Effector memory CD8-positive, alpha-beta T cell (primary cell): ENCODE data around the gene CLEC20A.

Experiments used
- ATAC-seq: fragments of 150-1000 bp; cut with Tn5 transposase; replicated peaks from 2 replicates; pipeline ENCODE4 v1.10.0; 2021; ENCODE audit warnings: mild to moderate bottlenecking, moderate library complexity
- DNase-seq, 3 experiments: peaks; one replicate each; pipeline ENCODE4 v3.0.0; 2021
- H3K27ac Mint-ChIP-seq, 2 donors: one replicate each; pipeline ENCODE4 v1.8.0; 2022; ENCODE audit warnings: mild to moderate bottlenecking in 2 of 2, mixed read lengths in 2 of 2, moderate library complexity in 2 of 2
- H3K27me3 Mint-ChIP-seq, 2 donors: one replicate each; pipeline ENCODE4 v1.8.0; 2022; ENCODE audit warnings: mixed read lengths in 2 of 2
- H3K36me3 Mint-ChIP-seq: one replicate; pipeline ENCODE4 v1.8.0; 2022; ENCODE audit warnings: mild to moderate bottlenecking, moderate library complexity, mixed read lengths; ENCODE audit not compliant: insufficient read depth
- H3K4me1 Mint-ChIP-seq, 2 donors: one replicate each; pipeline ENCODE4 v1.8.0; 2022; ENCODE audit warnings: low read depth in 2 of 2, mixed read lengths in 2 of 2
- H3K4me3 Mint-ChIP-seq, 2 donors: one replicate each; pipeline ENCODE4 v1.8.0; 2022; ENCODE audit warnings: mild to moderate bottlenecking in 2 of 2, mixed read lengths in 2 of 2, moderate library complexity in 2 of 2
- H3K9me3 Mint-ChIP-seq, 2 donors: one replicate each; pipeline ENCODE4 v1.8.0; 2022; ENCODE audit warnings: mixed read lengths in 2 of 2

The CLEC20A gene

GRCh38 chr1:178489399-178489798 lies 7.4 kb downstream of the CLEC20A start:
- Mint-ChIP-seq H3K4me1 (no peaks in the 10 kb centered on the region), H3K27me3 (peaks cover 15 to 31% of the 10 kb centered on the region in 2 donors), H3K4me3 (no peak overlapping the region), H3K9me3 (no peaks in the 10 kb centered on the region), H3K27ac (no peak overlapping the region), H3K36me3 (peaks cover 3% of the 10 kb centered on the region)
- no peak for DNase-seq
- no peak for ATAC-seq

GRCh38 chr1:178488393-178488792 lies 8.4 kb downstream of the CLEC20A start:
- no peak for ATAC-seq
- H3K9me3 Mint-ChIP-seq = no peaks in the 10 kb centered on the region
- no peak overlapping the region for H3K27ac Mint-ChIP-seq
- DNase-seq = no peak
- H3K27me3 Mint-ChIP-seq = peaks cover 15 to 31% of the 10 kb centered on the region in 2 donors
- no peaks in the 10 kb centered on the region for H3K4me1 Mint-ChIP-seq
- H3K4me3 Mint-ChIP-seq = no peak overlapping the region
- peaks cover 3% of the 10 kb centered on the region for H3K36me3 Mint-ChIP-seq

GRCh38 chr1:178487070-178487615 lies 9.6 kb downstream of the CLEC20A start:
- Mint-ChIP-seq H3K27me3 (peaks cover 15 to 31% of the 10 kb centered on the region in 2 donors), H3K36me3 (no peaks in the 10 kb centered on the region), H3K27ac (no peak overlapping the region), H3K9me3 (no peaks in the 10 kb centered on the region), H3K4me3 (no peak overlapping the region), H3K4me1 (no peaks in the 10 kb centered on the region)
- DNase-seq (no peak), ATAC-seq (no peak)

- Mint-ChIP-seq H3K36me3 (no peaks in the 10 kb centered on the region), H3K4me3 (no peak overlapping the region), H3K27ac (no peak overlapping the region), H3K9me3 (no peaks in the 10 kb centered on the region), H3K27me3 (peaks cover 15 to 31% of the 10 kb centered on the region in 2 donors), H3K4me1 (no peaks in the 10 kb centered on the region)
- DNase-seq (no peak), ATAC-seq (no peak)
These were observed 10.4 kb downstream of the CLEC20A start for GRCh38 chr1:178486100-178487069.

- Mint-ChIP-seq H3K4me3 (no peak overlapping the region), H3K36me3 (no peaks in the 10 kb centered on the region), H3K9me3 (no peaks in the 10 kb centered on the region), H3K27me3 (peaks cover 15 to 31% of the 10 kb centered on the region in 2 donors), H3K27ac (no peak overlapping the region), H3K4me1 (no peaks in the 10 kb centered on the region)
- ATAC-seq (no peak), DNase-seq (no peak)
These were observed 11.2 kb downstream of the CLEC20A start for GRCh38 chr1:178485541-178485981.

GRCh38 chr1:178484698-178485225 lies 12.0 kb downstream of the CLEC20A start:
- Mint-ChIP-seq H3K4me3 (no peak overlapping the region), H3K27me3 (peaks cover 15 to 31% of the 10 kb centered on the region in 2 donors), H3K36me3 (no peaks in the 10 kb centered on the region), H3K27ac (no peak overlapping the region), H3K9me3 (no peaks in the 10 kb centered on the region), H3K4me1 (no peaks in the 10 kb centered on the region)
- ATAC-seq (no peak), DNase-seq (no peak)

GRCh38 chr1:178483251-178483957 lies 13.4 kb downstream of the CLEC20A start:
- no peak for ATAC-seq
- H3K4me1 Mint-ChIP-seq = no peaks in the 10 kb centered on the region

GRCh38 chr1:178477841-178478240 lies 18.9 kb downstream of the CLEC20A start:
- H3K4me3 Mint-ChIP-seq = no peak overlapping the region

More at GRCh38 chr1:178483251-178483957, 13.4 kb downstream of the CLEC20A start:
- no peak overlapping the region for H3K4me3 Mint-ChIP-seq
- no peak overlapping the region for H3K27ac Mint-ChIP-seq
- no peaks in the 10 kb centered on the region for H3K9me3 Mint-ChIP-seq
- DNase-seq = no peak
- no peaks in the 10 kb centered on the region for H3K36me3 Mint-ChIP-seq
- H3K27me3 Mint-ChIP-seq = peaks cover 12 to 23% of the 10 kb centered on the region in 2 donors

GRCh38 chr1:178477373-178477772 lies 19.4 kb downstream of the CLEC20A start:
- DNase-seq (no peak), ATAC-seq (no peak)
- H3K9me3 Mint-ChIP-seq = no peaks in the 10 kb centered on the region
- H3K4me1 Mint-ChIP-seq = no peaks in the 10 kb centered on the region
- H3K27ac Mint-ChIP-seq = no peak overlapping the region
- peaks cover 5 to 8% of the 10 kb centered on the region in 2 donors for H3K27me3 Mint-ChIP-seq
- H3K36me3 Mint-ChIP-seq = no peaks in the 10 kb centered on the region
- H3K4me3 Mint-ChIP-seq = no peak overlapping the region

More at GRCh38 chr1:178477841-178478240, 18.9 kb downstream of the CLEC20A start:
- Mint-ChIP-seq H3K36me3 (no peaks in the 10 kb centered on the region), H3K27ac (no peak overlapping the region), H3K4me1 (no peaks in the 10 kb centered on the region), H3K27me3 (peaks cover under 1 to 3% of the 10 kb centered on the region in 2 donors), H3K9me3 (no peaks in the 10 kb centered on the region)
- DNase-seq = no peak
- no peak for ATAC-seq

- Mint-ChIP-seq H3K4me1 (no peaks in the 10 kb centered on the region), H3K9me3 (no peaks in the 10 kb centered on the region), H3K36me3 (no peaks in the 10 kb centered on the region), H3K27me3 (peaks cover 14 to 17% of the 10 kb centered on the region in 2 donors), H3K27ac (no peak overlapping the region), H3K4me3 (no peak overlapping the region)
- ATAC-seq (no peak), DNase-seq (no peak)
These were observed 24.2 kb downstream of the CLEC20A start for GRCh38 chr1:178472531-178472930.

GRCh38 chr1:178470411-178470960 lies 26.3 kb downstream of the CLEC20A start:
- H3K36me3 Mint-ChIP-seq = no peaks in the 10 kb centered on the region
- ATAC-seq (no peak), DNase-seq (no peak)
- no peak overlapping the region for H3K4me3 Mint-ChIP-seq
- no peaks in the 10 kb centered on the region for H3K4me1 Mint-ChIP-seq
- peaks cover 17 to 22% of the 10 kb centered on the region in 2 donors for H3K27me3 Mint-ChIP-seq
- H3K27ac Mint-ChIP-seq = no peak overlapping the region
- no peaks in the 10 kb centered on the region for H3K9me3 Mint-ChIP-seq

- no peaks in the 10 kb centered on the region for H3K9me3 Mint-ChIP-seq
- no peak overlapping the region for H3K4me3 Mint-ChIP-seq
- no peak overlapping the region for H3K27ac Mint-ChIP-seq
- DNase-seq (no peak), ATAC-seq (no peak)
- H3K36me3 Mint-ChIP-seq = no peaks in the 10 kb centered on the region
- no peaks in the 10 kb centered on the region for H3K4me1 Mint-ChIP-seq
- peaks cover 13 to 22% of the 10 kb centered on the region in 2 donors for H3K27me3 Mint-ChIP-seq
These were observed 28.9 kb downstream of the CLEC20A start for GRCh38 chr1:178467837-178468236.

GRCh38 chr1:178465011-178465410 lies 31.8 kb downstream of the CLEC20A start:
- H3K4me3 Mint-ChIP-seq = no peak overlapping the region
- no peaks in the 10 kb centered on the region for H3K36me3 Mint-ChIP-seq
- H3K27ac Mint-ChIP-seq = no peak overlapping the region
- no peaks in the 10 kb centered on the region for H3K4me1 Mint-ChIP-seq
- ATAC-seq (no peak), DNase-seq (no peak)
- H3K9me3 Mint-ChIP-seq = no peaks in the 10 kb centered on the region
- peaks cover 8 to 15% of the 10 kb centered on the region in 2 donors for H3K27me3 Mint-ChIP-seq
